Neural cell (in vitro differentiated cells): ENCODE data around the gene PRPF38B.

Experiments
- EP300 ChIP-seq: fragments of 450-650 bp; conservative IDR thresholded peaks from 2 replicates; pipeline ENCODE4 v1.6.1; 2014; ENCODE audit warnings: antibody characterized with exemption, mild to moderate bottlenecking, moderate library complexity; ENCODE audit not compliant: poor library complexity, severe bottlenecking
- EZH2 ChIP-seq: fragments of 200-600, 300-800 bp; shearing (Covaris generic), sonication (generic); IDR thresholded peaks from 2 replicates; pipeline ENCODE4 v1.6.1; 2014; ENCODE audit warnings: antibody characterized with exemption, low read length, borderline replicate concordance, mild to moderate bottlenecking; ENCODE audit not compliant: insufficient read depth, poor library complexity, severe bottlenecking
- MXI1 ChIP-seq: fragments of 450-650 bp; conservative IDR thresholded peaks from 2 replicates; pipeline ENCODE4 v1.6.1; 2014; ENCODE audit warnings: antibody characterized with exemption, mild to moderate bottlenecking; ENCODE audit not compliant: poor library complexity, severe bottlenecking
- POLR2AphosphoS5 ChIP-seq: IDR thresholded peaks from 2 replicates; pipeline ENCODE4 v1.6.1; 2012
- RAD21 ChIP-seq: fragments of 450-650 bp; conservative IDR thresholded peaks from 2 replicates; pipeline ENCODE4 v1.6.1; 2014; ENCODE audit warnings: antibody characterized with exemption, mild to moderate bottlenecking, moderate library complexity
- TAF1 ChIP-seq: IDR thresholded peaks from 2 replicates; pipeline ENCODE4 v1.6.1; 2012; ENCODE audit warnings: low read depth
- TF ChIP-seq, protein P1 (sequence below): fragments of 450-650 bp; IDR thresholded peaks from 2 replicates; pipeline ENCODE4 v1.5.1; 2014; ENCODE audit warnings: antibody characterized with exemption, mild to moderate bottlenecking, moderate library complexity; ENCODE audit not compliant: poor library complexity, severe bottlenecking
- TF ChIP-seq, protein P2 (sequence below): IDR thresholded peaks from 2 replicates; pipeline ENCODE4 v1.6.1; 2012; ENCODE audit warnings: borderline replicate concordance

DNA sequence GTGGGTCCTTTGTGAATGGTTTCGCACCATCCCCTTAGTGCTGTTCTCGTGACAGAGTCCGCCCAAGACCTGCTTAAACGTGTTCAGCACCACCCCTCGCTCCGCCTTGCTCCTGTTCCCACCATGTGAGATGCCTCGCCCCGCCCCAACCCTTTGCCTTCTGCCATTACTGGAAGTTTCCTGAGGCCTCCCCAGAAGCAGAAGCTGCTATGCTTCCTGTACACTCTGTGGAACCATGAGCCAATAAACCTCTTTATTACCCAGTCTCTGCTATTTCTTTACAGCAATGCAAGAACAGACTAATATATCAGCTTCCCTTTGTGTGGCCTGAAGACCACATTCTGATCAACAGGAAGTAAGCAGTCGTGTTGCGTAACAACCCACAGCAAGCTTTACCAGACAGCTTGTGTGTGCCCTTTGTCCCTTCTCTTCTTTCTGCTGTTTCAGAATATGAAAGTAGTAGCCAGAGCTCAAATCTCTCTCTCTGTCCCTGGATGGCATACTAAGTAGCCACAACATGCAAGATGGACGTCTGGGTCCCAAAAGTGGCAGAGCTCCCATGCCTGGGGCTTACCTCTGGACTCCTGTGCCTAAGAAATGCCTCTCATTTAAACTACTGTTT lies 45.4 kb upstream of the PRPF38B start:
- TF ChIP-seq, protein P1, sequence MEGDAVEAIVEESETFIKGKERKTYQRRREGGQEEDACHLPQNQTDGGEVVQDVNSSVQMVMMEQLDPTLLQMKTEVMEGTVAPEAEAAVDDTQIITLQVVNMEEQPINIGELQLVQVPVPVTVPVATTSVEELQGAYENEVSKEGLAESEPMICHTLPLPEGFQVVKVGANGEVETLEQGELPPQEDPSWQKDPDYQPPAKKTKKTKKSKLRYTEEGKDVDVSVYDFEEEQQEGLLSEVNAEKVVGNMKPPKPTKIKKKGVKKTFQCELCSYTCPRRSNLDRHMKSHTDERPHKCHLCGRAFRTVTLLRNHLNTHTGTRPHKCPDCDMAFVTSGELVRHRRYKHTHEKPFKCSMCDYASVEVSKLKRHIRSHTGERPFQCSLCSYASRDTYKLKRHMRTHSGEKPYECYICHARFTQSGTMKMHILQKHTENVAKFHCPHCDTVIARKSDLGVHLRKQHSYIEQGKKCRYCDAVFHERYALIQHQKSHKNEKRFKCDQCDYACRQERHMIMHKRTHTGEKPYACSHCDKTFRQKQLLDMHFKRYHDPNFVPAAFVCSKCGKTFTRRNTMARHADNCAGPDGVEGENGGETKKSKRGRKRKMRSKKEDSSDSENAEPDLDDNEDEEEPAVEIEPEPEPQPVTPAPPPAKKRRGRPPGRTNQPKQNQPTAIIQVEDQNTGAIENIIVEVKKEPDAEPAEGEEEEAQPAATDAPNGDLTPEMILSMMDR = no peak
- TF ChIP-seq EZH2 (no peak), TAF1 (no peak), EP300 (no peak), MXI1 (no peak), POLR2AphosphoS5 (no peak), RAD21 (no peak)
- TF ChIP-seq, protein P2, sequence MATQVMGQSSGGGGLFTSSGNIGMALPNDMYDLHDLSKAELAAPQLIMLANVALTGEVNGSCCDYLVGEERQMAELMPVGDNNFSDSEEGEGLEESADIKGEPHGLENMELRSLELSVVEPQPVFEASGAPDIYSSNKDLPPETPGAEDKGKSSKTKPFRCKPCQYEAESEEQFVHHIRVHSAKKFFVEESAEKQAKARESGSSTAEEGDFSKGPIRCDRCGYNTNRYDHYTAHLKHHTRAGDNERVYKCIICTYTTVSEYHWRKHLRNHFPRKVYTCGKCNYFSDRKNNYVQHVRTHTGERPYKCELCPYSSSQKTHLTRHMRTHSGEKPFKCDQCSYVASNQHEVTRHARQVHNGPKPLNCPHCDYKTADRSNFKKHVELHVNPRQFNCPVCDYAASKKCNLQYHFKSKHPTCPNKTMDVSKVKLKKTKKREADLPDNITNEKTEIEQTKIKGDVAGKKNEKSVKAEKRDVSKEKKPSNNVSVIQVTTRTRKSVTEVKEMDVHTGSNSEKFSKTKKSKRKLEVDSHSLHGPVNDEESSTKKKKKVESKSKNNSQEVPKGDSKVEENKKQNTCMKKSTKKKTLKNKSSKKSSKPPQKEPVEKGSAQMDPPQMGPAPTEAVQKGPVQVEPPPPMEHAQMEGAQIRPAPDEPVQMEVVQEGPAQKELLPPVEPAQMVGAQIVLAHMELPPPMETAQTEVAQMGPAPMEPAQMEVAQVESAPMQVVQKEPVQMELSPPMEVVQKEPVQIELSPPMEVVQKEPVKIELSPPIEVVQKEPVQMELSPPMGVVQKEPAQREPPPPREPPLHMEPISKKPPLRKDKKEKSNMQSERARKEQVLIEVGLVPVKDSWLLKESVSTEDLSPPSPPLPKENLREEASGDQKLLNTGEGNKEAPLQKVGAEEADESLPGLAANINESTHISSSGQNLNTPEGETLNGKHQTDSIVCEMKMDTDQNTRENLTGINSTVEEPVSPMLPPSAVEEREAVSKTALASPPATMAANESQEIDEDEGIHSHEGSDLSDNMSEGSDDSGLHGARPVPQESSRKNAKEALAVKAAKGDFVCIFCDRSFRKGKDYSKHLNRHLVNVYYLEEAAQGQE = no peak
